ENCODE measurements around the gene CFAP20DC. TPM values are rescaled to one million over a fixed set of nuclear protein-coding genes. Genes with fewer than 3 reads are reported as not detected.

Gene CFAP20DC
- total and polyA plus RNA-seq, 10 of the 15 experiments (the other 5 are each of a cell fraction or from before 2014, with no cell fraction given): 0.53 to 11.6 (median 2.0) TPM

DNA sequence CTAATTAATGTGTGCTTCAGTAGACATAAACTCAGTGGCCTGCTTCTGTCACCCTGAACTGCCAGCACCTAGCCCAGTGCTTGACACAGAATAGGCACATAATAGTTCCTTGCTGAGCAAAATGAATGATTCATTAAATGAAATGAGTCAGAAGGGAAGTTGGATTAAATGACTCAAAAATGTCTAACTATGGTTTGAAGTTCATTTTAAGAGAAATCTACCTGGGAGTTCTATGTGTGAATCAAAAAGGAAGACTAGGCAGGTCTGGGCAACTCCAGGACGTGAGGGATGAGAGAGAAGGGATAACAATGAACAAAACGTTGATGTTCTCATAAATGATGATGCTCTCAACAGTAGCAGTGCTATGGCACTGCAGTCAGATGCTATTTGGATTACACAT is 175.0 kb downstream of the CFAP20DC start (continued):
- TF ChIP-seq EED (IDR thresholded peaks at IDR 0.05; ENCODE audit: low read depth) (peak; percentile 78), RUNX3 (IDR thresholded peaks at IDR 0.05; ENCODE audit: low read length) (peak; percentile 63; the same call in 1 of the 2 replicates), FOS (IDR thresholded peaks at IDR 0.05; ENCODE audit: borderline replicate concordance, extremely low read depth, insufficient read length) (no peak), SRF (IDR thresholded peaks at IDR 0.05; ENCODE audit: low read depth in 2 of 2, low read length in 2 of 2) (peak in 1 of 2 experiments; percentile 9; a peak in 1 of 4 replicates), FOXK2 (IDR thresholded peaks at IDR 0.05) (no peak), JUNB (IDR thresholded peaks at IDR 0.05) (peak; percentile 97), ZNF274 (IDR thresholded peaks at IDR 0.05; ENCODE audit: insufficient read depth, insufficient read length) (no peak), ZNF622 (IDR thresholded peaks at IDR 0.05) (no peak), NR2F1 (conservative IDR thresholded peaks at IDR 0.05) (0 out of 2 replicates have a peak, but pooled peaks have one; percentile 41), JUND (IDR thresholded peaks at IDR 0.05; ENCODE audit: low read depth, low read length) (peak; percentile 75), ETV6 (conservative IDR thresholded peaks at IDR 0.05 in 1 of 2, IDR thresholded peaks at IDR 0.05 in 1 of 2; ENCODE audit: borderline replicate concordance in 1 of 2, low read depth in 1 of 2) (peak in 1 of 2 experiments; percentile 57; a peak in 1 of 4 replicates)

DNA sequence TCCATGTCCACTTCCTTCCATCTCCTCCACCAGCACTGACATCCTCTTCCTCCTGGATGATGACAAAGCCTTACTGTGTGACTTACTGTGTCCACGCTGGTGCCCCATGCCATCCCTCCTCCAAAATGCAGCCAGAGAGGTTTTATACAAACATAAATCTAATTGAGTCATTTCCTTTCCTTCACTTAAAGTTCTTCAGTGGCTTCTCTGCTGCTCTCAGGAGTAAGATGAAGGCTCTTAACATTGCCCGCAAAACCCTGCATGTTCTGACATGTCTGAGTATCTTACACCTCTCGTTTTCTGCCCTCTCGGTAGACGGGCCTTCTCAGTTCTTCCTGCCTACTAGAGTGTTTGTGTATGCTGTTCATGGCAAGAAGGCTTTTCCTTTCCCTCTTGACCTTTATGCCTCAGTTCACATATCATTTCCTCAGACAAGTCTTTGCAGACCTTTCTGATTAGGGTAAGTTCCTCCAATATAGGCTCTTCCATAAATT is 175.5 kb downstream of the CFAP20DC start:
- Histone ChIP-seq H3K9ac (ENCODE audit: control insufficient read depth, insufficient read depth, low read length) (0 out of 2 replicates have a peak overlapping the region, but pooled peaks have one; percentile 24), H3K79me2 (ENCODE audit: control insufficient read depth, insufficient read depth, low read length) (no peaks in the 10 kb centered on the region), H3K9me3 (replicated peaks; ENCODE audit: control insufficient read depth, insufficient read depth, low read length) (no peaks in the 10 kb centered on the region), H2AFZ (ENCODE audit: control insufficient read depth, low read depth, low read length) (peak overlapping the region; percentile 69), H3K4me1 (ENCODE audit: control insufficient read depth, insufficient read depth, low read length) (peaks cover 5% of the 10 kb centered on the region; the same call in 1 of the 2 replicates), H3K4me2 (ENCODE audit: control insufficient read depth, insufficient read depth) (peak overlapping the region; percentile 15), H3K27ac (ENCODE audit: control insufficient read depth, insufficient read depth) (peak overlapping the region; percentile 67), H4K20me1 (ENCODE audit: control insufficient read depth, insufficient read depth) (no peaks in the 10 kb centered on the region), H3K27me3 (replicated peaks in 1 of 2; ENCODE audit: control insufficient read depth in 2 of 2, insufficient read depth in 2 of 2, low read length in 1 of 2) (no peaks in the 10 kb centered on the region), H3K36me3 (ENCODE audit: control insufficient read depth in 2 of 2, insufficient read depth in 2 of 2, low read length in 1 of 2) (no peaks in the 10 kb centered on the region), H3K4me3 (no peak overlapping the region)
- in situ Hi-C loops (cut with MboI) (no loop called here), intact Hi-C loops (cut with micrococcal nuclease; ENCODE audit: unreplicated experiment) (loop anchor here (5.0 to 10.0 kb wide), 2 partner anchors 78 to 179 kb away; no protein-coding TSS in a partner anchor)
- RAD21 ChIA-PET (ENCODE audit: unreplicated experiment): interaction anchor here (0.6 to 2.4 kb wide), 6 partner anchors 14 to 184 kb away, joined by 3 to 15 read pairs (median 5); no protein-coding TSS in a partner anchor
- peak; percentile 56 for DNase-seq (ENCODE audit: low read depth, low spot score)
- no TSS peak for BruUV-seq (replicated peaks)
- CTCF ChIA-PET: interaction anchor here (0.9 to 1.6 kb wide), 3 partner anchors 13 to 50 kb away, joined by 3 to 12 read pairs (median 6); no protein-coding TSS in a partner anchor
- POLR2A ChIA-PET: no interaction called here
- peak; percentile 68 for FAIRE-seq
- SMC1A ChIA-PET (ENCODE audit: uncharacterized antibody, unreplicated experiment): interaction anchor here (0.6 to 3.2 kb wide), 7 partner anchors 9 to 175 kb away, joined by 3 to 19 read pairs (median 5); no protein-coding TSS in a partner anchor
- 26% methylated on average over 5 of the region's 5 CpGs for WGBS (ENCODE audit: insufficient coverage, insufficient replicate concordance, low lambda C conversion rate, missing lambda C conversion rate)
- peak; percentile 89 for ATAC-seq
- TF ChIP-seq CBFB (IDR thresholded peaks at IDR 0.05; ENCODE audit: low read depth): no peak
- TF ChIP-seq, protein P1, sequence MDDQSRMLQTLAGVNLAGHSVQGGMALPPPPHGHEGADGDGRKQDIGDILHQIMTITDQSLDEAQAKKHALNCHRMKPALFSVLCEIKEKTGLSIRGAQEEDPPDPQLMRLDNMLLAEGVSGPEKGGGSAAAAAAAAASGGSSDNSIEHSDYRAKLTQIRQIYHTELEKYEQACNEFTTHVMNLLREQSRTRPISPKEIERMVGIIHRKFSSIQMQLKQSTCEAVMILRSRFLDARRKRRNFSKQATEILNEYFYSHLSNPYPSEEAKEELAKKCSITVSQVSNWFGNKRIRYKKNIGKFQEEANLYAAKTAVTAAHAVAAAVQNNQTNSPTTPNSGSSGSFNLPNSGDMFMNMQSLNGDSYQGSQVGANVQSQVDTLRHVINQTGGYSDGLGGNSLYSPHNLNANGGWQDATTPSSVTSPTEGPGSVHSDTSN (IDR thresholded peaks at IDR 0.05; ENCODE audit: insufficient replicate concordance, low read depth, low read length): no peak
- TF ChIP-seq, protein P2, sequence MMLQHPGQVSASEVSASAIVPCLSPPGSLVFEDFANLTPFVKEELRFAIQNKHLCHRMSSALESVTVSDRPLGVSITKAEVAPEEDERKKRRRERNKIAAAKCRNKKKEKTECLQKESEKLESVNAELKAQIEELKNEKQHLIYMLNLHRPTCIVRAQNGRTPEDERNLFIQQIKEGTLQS (IDR thresholded peaks at IDR 0.05; ENCODE audit: borderline replicate concordance, extremely low read depth, low read depth, low read length): no peak
- TF ChIP-seq, protein P3, sequence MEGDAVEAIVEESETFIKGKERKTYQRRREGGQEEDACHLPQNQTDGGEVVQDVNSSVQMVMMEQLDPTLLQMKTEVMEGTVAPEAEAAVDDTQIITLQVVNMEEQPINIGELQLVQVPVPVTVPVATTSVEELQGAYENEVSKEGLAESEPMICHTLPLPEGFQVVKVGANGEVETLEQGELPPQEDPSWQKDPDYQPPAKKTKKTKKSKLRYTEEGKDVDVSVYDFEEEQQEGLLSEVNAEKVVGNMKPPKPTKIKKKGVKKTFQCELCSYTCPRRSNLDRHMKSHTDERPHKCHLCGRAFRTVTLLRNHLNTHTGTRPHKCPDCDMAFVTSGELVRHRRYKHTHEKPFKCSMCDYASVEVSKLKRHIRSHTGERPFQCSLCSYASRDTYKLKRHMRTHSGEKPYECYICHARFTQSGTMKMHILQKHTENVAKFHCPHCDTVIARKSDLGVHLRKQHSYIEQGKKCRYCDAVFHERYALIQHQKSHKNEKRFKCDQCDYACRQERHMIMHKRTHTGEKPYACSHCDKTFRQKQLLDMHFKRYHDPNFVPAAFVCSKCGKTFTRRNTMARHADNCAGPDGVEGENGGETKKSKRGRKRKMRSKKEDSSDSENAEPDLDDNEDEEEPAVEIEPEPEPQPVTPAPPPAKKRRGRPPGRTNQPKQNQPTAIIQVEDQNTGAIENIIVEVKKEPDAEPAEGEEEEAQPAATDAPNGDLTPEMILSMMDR (IDR thresholded peaks at IDR 0.05 in 2 of 3, conservative IDR thresholded peaks at IDR 0.05 in 1 of 3; ENCODE audit: control insufficient read depth in 2 of 3, extremely low read depth in 1 of 3, insufficient read depth in 1 of 3, low read depth in 3 of 3, low read length in 3 of 3): no peak
- no peak for TF ChIP-seq ASH2L (IDR thresholded peaks at IDR 0.05; ENCODE audit: borderline replicate concordance, low read depth)
- TF ChIP-seq RUNX3 (IDR thresholded peaks at IDR 0.05; ENCODE audit: low read length): peak; percentile 57
- no peak for TF ChIP-seq MTA3 (IDR thresholded peaks at IDR 0.05; ENCODE audit: borderline replicate concordance, low read length)
- 0 out of 2 replicates have a peak, but pooled peaks have one; percentile 18 for TF ChIP-seq SMARCA5 (IDR thresholded peaks at IDR 0.05)
- peak; percentile 63; the same call in 1 of the 2 replicates for TF ChIP-seq PAX8 (IDR thresholded peaks at IDR 0.05)
- TF ChIP-seq NFYB (IDR thresholded peaks at IDR 0.05; ENCODE audit: insufficient read depth, low read depth, low read length): no peak
